K562 (cell line): ENCODE results near the gene TMEM132D.

Experiments used
- BMI1 ChIP-seq: fragments of 150-350 bp; IDR thresholded peaks from 2 replicates; pipeline ENCODE4 v1.6.1; 2014; ENCODE audit warnings: low read length
- ETV6 ChIP-seq, 3 experiments: fragments of 150-350 bp in 1 of 3; sonication (generic) in 1 of 3; formaldehyde crosslinking in 1 of 3; IDR thresholded peaks; 2 replicates each; pipeline versions ENCODE4 v1.6.1 to v1.8.0; 2014 to 2022; ENCODE audit warnings: borderline replicate concordance in 2 of 3, low read depth in 2 of 3, antibody characterized with exemption in 1 of 3, low read length in 1 of 3, mild to moderate bottlenecking in 1 of 3, missing genetic modification reagents in 1 of 3
- FOXJ2 ChIP-seq: fragments of 200-800 bp; sonication (Bioruptor generic); IDR thresholded peaks from 2 replicates; pipeline ENCODE4 v1.6.1; 2016; ENCODE audit warnings: missing genetic modification characterization, missing compliant biosample characterization
- HINFP ChIP-seq: fragments of 450-650 bp; conservative IDR thresholded peaks from 2 replicates; pipeline ENCODE4 v1.6.1; 2016; ENCODE audit warnings: missing genetic modification characterization, low read depth, mild to moderate bottlenecking, control low read depth, missing compliant biosample characterization
- JUND ChIP-seq, 2 experiments: IDR thresholded peaks; 2 replicates in 1 of 2; 3 replicates in 1 of 2; pipeline ENCODE4 v1.6.1; 2011; ENCODE audit warnings: borderline replicate concordance in 2 of 2, low read depth in 2 of 2, low read length in 2 of 2, improper control_type of control experiment in 1 of 2, missing biosample characterization in 1 of 2, missing genetic modification characterization in 1 of 2, missing genetic modification reagents in 1 of 2
- LARP7 ChIP-seq: fragments of 450-650 bp; IDR thresholded peaks from 2 replicates; pipeline ENCODE4 v1.6.1; 2016
- NFYB ChIP-seq: IDR thresholded peaks from 2 replicates; pipeline ENCODE4 v1.6.1; 2011; ENCODE audit warnings: mild to moderate bottlenecking, moderate library complexity; ENCODE audit not compliant: insufficient read length; ENCODE audit errors: extremely low read depth
- USF2 ChIP-seq: sonication (generic); formaldehyde crosslinking; IDR thresholded peaks from 2 replicates; pipeline ENCODE4 v1.5.0; 2020; ENCODE audit warnings: missing genetic modification reagents
- ZBTB26 ChIP-seq: fragments of 450-650 bp; formaldehyde crosslinking; IDR thresholded peaks from 2 replicates; pipeline ENCODE4 v1.4.0; 2022; ENCODE audit warnings: missing genetic modification characterization
- TF ChIP-seq, protein P1 (sequence below), 3 experiments: IDR thresholded peaks in 2 of 3; conservative IDR thresholded peaks in 1 of 3; 2 replicates each; pipeline ENCODE4 v1.5.1; 2011 to 2012; ENCODE audit warnings: low read length in 3 of 3, mild to moderate bottlenecking in 3 of 3, control low read depth in 2 of 3, improper control_type of control experiment in 1 of 3, inconsistent platforms in 1 of 3, low read depth in 1 of 3, mixed read lengths in 1 of 3, moderate library complexity in 1 of 3; ENCODE audit not compliant: insufficient read depth in 2 of 3
- TF ChIP-seq, protein P2 (sequence below): fragments of 450-650 bp; IDR thresholded peaks from 2 replicates; pipeline ENCODE4 v1.6.1; 2017; ENCODE audit warnings: mild to moderate bottlenecking, moderate library complexity

GRCh38 chr12:129613314-129613713, 290.5 kb downstream of the TMEM132D start:
- TF ChIP-seq BMI1 (no peak), NFYB (no peak), LARP7 (no peak), HINFP (tag) (no peak), ETV6 (IDR thresholded peaks at IDR 0.05; ENCODE audit: borderline replicate concordance in 1 of 2, low read depth in 2 of 2, low read length in 1 of 2) (no peak), ETV6 (CRISPR knock-in tag; IDR thresholded peaks at IDR 0.05; ENCODE audit: borderline replicate concordance) (no peak), FOXJ2 (tag) (no peak), USF2 (peak; percentile 18; the same call in 1 of the 2 replicates), JUND (IDR thresholded peaks at IDR 0.05; ENCODE audit: borderline replicate concordance, low read depth, low read length) (no peak), JUND (tag; IDR thresholded peaks at IDR 0.05; ENCODE audit: borderline replicate concordance, low read depth, low read length) (no peak), ZBTB26 (CRISPR knock-in tag) (no peak)
- TF ChIP-seq, protein P1, sequence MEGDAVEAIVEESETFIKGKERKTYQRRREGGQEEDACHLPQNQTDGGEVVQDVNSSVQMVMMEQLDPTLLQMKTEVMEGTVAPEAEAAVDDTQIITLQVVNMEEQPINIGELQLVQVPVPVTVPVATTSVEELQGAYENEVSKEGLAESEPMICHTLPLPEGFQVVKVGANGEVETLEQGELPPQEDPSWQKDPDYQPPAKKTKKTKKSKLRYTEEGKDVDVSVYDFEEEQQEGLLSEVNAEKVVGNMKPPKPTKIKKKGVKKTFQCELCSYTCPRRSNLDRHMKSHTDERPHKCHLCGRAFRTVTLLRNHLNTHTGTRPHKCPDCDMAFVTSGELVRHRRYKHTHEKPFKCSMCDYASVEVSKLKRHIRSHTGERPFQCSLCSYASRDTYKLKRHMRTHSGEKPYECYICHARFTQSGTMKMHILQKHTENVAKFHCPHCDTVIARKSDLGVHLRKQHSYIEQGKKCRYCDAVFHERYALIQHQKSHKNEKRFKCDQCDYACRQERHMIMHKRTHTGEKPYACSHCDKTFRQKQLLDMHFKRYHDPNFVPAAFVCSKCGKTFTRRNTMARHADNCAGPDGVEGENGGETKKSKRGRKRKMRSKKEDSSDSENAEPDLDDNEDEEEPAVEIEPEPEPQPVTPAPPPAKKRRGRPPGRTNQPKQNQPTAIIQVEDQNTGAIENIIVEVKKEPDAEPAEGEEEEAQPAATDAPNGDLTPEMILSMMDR (IDR thresholded peaks at IDR 0.05 in 2 of 3, conservative IDR thresholded peaks at IDR 0.05 in 1 of 3; ENCODE audit: insufficient read depth in 2 of 3, low read depth in 1 of 3, low read length in 3 of 3) = no peak
- TF ChIP-seq, protein P2, sequence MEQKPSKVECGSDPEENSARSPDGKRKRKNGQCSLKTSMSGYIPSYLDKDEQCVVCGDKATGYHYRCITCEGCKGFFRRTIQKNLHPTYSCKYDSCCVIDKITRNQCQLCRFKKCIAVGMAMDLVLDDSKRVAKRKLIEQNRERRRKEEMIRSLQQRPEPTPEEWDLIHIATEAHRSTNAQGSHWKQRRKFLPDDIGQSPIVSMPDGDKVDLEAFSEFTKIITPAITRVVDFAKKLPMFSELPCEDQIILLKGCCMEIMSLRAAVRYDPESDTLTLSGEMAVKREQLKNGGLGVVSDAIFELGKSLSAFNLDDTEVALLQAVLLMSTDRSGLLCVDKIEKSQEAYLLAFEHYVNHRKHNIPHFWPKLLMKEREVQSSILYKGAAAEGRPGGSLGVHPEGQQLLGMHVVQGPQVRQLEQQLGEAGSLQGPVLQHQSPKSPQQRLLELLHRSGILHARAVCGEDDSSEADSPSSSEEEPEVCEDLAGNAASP = no peak
